ENCODE results near the gene PRDM5.

Gene PRDM5

GRCh38 chr4:120927801-120928409 is 5.4 kb upstream of the PRDM5 start:
- peaks cover 6% of the 10 kb centered on the region for H3K4me1 ChIP-seq (ENCODE audit: control insufficient read depth, insufficient read depth, low read length)

GRCh38 chr4:120926358-120927025 is 4.0 kb upstream of the PRDM5 start:
- Histone ChIP-seq H3K9ac (ENCODE audit: low read length) (no peak overlapping the region), H3K27ac (ENCODE audit: low read depth, low read length) (no peak overlapping the region), H3K36me3 (ENCODE audit: control insufficient read depth, insufficient read depth, low read length) (no peaks in the 10 kb centered on the region), H3K4me1 (ENCODE audit: control insufficient read depth, insufficient read depth, low read length) (peaks cover 7% of the 10 kb centered on the region), H3K4me3 (ENCODE audit: low read depth, low read length) (no peak overlapping the region), H3K27me3 (ENCODE audit: control insufficient read depth, insufficient read depth, low read length) (no peaks in the 10 kb centered on the region), H3K9me3 (ENCODE audit: control insufficient read depth, insufficient read depth, low read depth, low read length) (no peaks in the 10 kb centered on the region)

More at GRCh38 chr4:120927801-120928409, 5.4 kb upstream of the PRDM5 start:
- Histone ChIP-seq H3K36me3 (ENCODE audit: control insufficient read depth, insufficient read depth, low read length) (no peaks in the 10 kb centered on the region), H3K27me3 (ENCODE audit: control insufficient read depth, insufficient read depth, low read length) (no peaks in the 10 kb centered on the region), H3K27ac (ENCODE audit: low read depth, low read length) (no peak overlapping the region), H3K9ac (ENCODE audit: low read length) (no peak overlapping the region), H3K9me3 (ENCODE audit: control insufficient read depth, insufficient read depth, low read depth, low read length) (no peaks in the 10 kb centered on the region), H3K4me3 (ENCODE audit: low read depth, low read length) (no peak overlapping the region)

DNA sequence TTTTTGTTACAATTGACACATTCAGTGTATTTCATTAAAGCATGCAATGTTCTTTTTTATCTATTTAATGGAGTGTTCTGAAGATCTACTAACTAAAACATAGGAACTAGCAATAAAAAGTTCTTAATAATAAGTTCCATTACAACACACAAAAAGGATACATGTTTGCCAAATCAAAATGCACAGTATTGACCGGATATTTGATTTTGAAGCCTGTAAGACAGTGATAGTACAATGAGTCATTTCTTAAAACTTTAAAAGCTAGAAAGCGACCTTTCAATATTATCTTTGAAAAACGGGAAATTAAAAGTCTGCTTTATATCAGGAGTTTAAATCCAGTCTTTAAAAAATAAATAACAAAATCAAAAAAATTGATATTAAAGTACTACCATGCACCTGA is 2.4 kb upstream of the PRDM5 start:
- Histone ChIP-seq H3K27me3 (ENCODE audit: control insufficient read depth, insufficient read depth, low read length) (no peaks in the 10 kb centered on the region), H3K4me1 (ENCODE audit: control insufficient read depth, insufficient read depth, low read length) (peaks cover 19% of the 10 kb centered on the region), H3K27ac (ENCODE audit: low read depth, low read length) (no peak overlapping the region), H3K4me3 (ENCODE audit: low read depth, low read length) (no peak overlapping the region), H3K9ac (ENCODE audit: low read length) (no peak overlapping the region), H3K36me3 (ENCODE audit: control insufficient read depth, insufficient read depth, low read length) (no peaks in the 10 kb centered on the region), H3K9me3 (ENCODE audit: control insufficient read depth, insufficient read depth, low read depth, low read length) (no peaks in the 10 kb centered on the region)

DNA sequence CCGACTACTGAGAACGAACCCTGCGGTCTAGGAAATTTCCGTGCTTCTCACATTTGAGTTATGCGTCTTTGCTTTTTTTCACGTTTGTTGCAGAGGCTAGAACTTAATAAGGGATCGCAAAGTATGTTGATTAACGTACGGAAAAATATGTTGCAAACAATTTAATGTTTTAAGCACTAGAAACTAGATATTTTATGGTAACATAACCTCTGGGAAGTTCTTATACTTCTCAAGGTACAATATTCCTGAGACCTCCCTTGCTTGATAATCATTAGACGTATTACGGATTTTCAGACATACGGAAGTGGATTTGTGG is 639 bp upstream of the PRDM5 start:
- Histone ChIP-seq H3K9ac (ENCODE audit: low read length) (peak overlapping the region; percentile 84), H3K27me3 (ENCODE audit: control insufficient read depth, insufficient read depth, low read length) (no peaks in the 10 kb centered on the region), H3K36me3 (ENCODE audit: control insufficient read depth, insufficient read depth, low read length) (no peaks in the 10 kb centered on the region), H3K27ac (ENCODE audit: low read depth, low read length) (peak overlapping the region; percentile 92; the same call in 1 of the 2 replicates), H3K4me1 (ENCODE audit: control insufficient read depth, insufficient read depth, low read length) (peaks cover 31% of the 10 kb centered on the region), H3K9me3 (ENCODE audit: control insufficient read depth, insufficient read depth, low read depth, low read length) (no peaks in the 10 kb centered on the region), H3K4me3 (ENCODE audit: low read depth, low read length) (peak overlapping the region; percentile 79)

DNA sequence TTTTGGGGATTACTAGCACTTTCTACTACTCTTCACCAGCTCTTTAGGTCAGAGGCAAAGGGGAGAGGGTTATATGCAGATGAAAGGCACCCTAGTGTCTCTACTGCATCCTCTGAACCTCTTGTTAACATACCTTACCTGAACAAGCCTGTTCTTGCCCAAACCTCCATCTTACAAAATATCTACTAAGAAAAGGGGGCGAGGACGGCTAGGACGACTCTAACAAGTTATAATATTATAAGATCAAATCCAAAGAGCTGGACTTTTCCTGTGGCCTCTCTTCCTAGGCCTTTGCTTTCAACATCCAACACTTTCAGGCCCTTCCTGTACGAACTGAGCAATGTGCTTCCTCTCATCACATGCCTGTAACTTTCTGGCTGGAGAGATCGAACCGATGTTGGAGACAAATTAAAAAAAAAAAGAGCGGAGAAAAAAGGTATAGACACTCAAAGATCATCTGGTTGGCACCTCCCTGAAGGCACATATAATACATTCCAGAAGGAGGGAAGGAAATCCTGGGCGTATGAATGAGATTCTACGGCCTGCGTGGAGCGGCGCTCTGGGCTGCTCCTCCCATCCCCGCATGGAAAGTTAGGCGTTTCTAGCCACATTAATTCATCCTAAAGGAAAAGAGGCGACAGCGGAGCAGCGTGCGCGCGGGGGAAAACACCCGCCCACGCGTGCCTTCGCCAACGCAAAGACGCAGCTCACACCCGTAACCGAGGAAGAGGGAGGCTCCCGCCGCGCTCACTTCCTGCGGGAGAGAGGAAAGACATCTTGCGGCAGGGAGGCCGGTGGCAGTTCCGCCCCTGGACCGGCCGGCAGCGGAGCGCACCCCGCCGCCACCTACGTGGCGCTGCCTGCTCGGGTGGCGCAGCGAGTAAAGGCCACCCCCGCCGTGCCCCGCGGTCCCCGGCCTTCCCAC is 808 bp downstream of the PRDM5 start:
- Histone ChIP-seq H3K27ac (ENCODE audit: low read depth, low read length) (peak overlapping the region; percentile 32), H3K9ac (ENCODE audit: low read length) (peak overlapping the region; percentile 84), H3K36me3 (ENCODE audit: control insufficient read depth, insufficient read depth, low read length) (no peaks in the 10 kb centered on the region), H3K4me3 (ENCODE audit: low read depth, low read length) (peak overlapping the region; percentile 79), H3K4me1 (ENCODE audit: control insufficient read depth, insufficient read depth, low read length) (peaks cover 32% of the 10 kb centered on the region), H3K9me3 (ENCODE audit: control insufficient read depth, insufficient read depth, low read depth, low read length) (no peaks in the 10 kb centered on the region), H3K27me3 (ENCODE audit: control insufficient read depth, insufficient read depth, low read length) (no peaks in the 10 kb centered on the region)

DNA sequence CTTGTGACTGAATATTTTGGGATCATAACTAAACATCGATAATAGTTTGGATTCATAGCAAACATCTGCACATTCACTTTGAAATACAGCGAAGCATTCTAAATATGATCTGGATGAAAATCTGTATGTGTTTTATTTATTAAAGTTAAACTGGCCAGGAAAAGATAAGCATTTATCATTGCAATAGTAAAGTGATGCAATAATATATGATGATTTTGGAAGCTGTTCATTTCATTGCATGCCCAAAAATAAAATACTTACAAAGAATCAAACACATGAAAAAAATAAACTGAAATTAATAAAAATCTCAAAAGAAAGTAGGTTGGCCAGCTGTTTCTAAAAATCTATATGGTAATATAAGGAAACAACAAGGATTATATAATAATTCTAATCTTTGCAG is 1.9 kb downstream of the PRDM5 start:
- Histone ChIP-seq H3K27me3 (ENCODE audit: control insufficient read depth, insufficient read depth, low read length) (no peaks in the 10 kb centered on the region), H3K9me3 (ENCODE audit: control insufficient read depth, insufficient read depth, low read depth, low read length) (no peaks in the 10 kb centered on the region), H3K4me1 (ENCODE audit: control insufficient read depth, insufficient read depth, low read length) (peaks cover 36% of the 10 kb centered on the region), H3K27ac (ENCODE audit: low read depth, low read length) (no peak overlapping the region), H3K9ac (ENCODE audit: low read length) (no peak overlapping the region), H3K36me3 (ENCODE audit: control insufficient read depth, insufficient read depth, low read length) (no peaks in the 10 kb centered on the region), H3K4me3 (ENCODE audit: low read depth, low read length) (no peak overlapping the region)

GRCh38 chr4:120919358-120919757 is 3.2 kb downstream of the PRDM5 start:
- no peak overlapping the region for H3K27ac ChIP-seq (ENCODE audit: low read depth, low read length)
- no peaks in the 10 kb centered on the region for H3K27me3 ChIP-seq (ENCODE audit: control insufficient read depth, insufficient read depth, low read length)
- H3K9ac ChIP-seq (ENCODE audit: low read length): no peak overlapping the region
- no peak overlapping the region for H3K4me3 ChIP-seq (ENCODE audit: low read depth, low read length)
- no peaks in the 10 kb centered on the region for H3K36me3 ChIP-seq (ENCODE audit: control insufficient read depth, insufficient read depth, low read length)
- H3K4me1 ChIP-seq (ENCODE audit: control insufficient read depth, insufficient read depth, low read length): peaks cover 42% of the 10 kb centered on the region
- H3K9me3 ChIP-seq (ENCODE audit: control insufficient read depth, insufficient read depth, low read depth, low read length): no peaks in the 10 kb centered on the region

GRCh38 chr4:120918788-120919187 is 3.7 kb downstream of the PRDM5 start:
- Histone ChIP-seq H3K27ac (ENCODE audit: low read depth, low read length) (no peak overlapping the region), H3K27me3 (ENCODE audit: control insufficient read depth, insufficient read depth, low read length) (no peaks in the 10 kb centered on the region), H3K9me3 (ENCODE audit: control insufficient read depth, insufficient read depth, low read depth, low read length) (no peaks in the 10 kb centered on the region), H3K36me3 (ENCODE audit: control insufficient read depth, insufficient read depth, low read length) (no peaks in the 10 kb centered on the region), H3K4me3 (ENCODE audit: low read depth, low read length) (no peak overlapping the region), H3K9ac (ENCODE audit: low read length) (no peak overlapping the region), H3K4me1 (ENCODE audit: control insufficient read depth, insufficient read depth, low read length) (peaks cover 42% of the 10 kb centered on the region)

- H3K9ac ChIP-seq (ENCODE audit: low read length): no peak overlapping the region
- H3K36me3 ChIP-seq (ENCODE audit: control insufficient read depth, insufficient read depth, low read length): no peaks in the 10 kb centered on the region
- no peak overlapping the region for H3K4me3 ChIP-seq (ENCODE audit: low read depth, low read length)
- peaks cover 36% of the 10 kb centered on the region for H3K4me1 ChIP-seq (ENCODE audit: control insufficient read depth, insufficient read depth, low read length)
- no peaks in the 10 kb centered on the region for H3K9me3 ChIP-seq (ENCODE audit: control insufficient read depth, insufficient read depth, low read depth, low read length)
- H3K27ac ChIP-seq (ENCODE audit: low read depth, low read length): no peak overlapping the region
- H3K27me3 ChIP-seq (ENCODE audit: control insufficient read depth, insufficient read depth, low read length): no peaks in the 10 kb centered on the region
Measured at GRCh38 chr4:120918092-120918491, 4.4 kb downstream of the PRDM5 start.

DNA sequence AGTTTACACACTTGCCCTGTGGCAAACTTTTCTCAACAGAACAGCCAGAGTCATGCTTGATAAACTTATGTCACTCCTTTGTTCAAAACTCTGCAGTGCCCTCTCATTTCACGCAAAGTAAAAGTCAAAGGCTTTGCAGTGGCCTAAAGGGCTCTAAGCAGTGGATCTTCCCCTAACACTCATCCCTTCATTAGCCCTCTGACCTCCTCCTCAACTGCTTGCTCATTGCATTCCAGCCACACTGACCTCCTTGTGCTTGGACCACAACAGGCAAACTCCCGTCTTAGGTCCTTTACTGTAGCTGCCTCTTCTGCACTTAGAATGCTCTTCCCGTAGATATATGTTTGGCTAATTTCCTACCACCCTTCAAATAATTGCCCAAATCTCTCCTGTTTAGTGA is 5.6 kb downstream of the PRDM5 start:
- H3K27ac ChIP-seq (ENCODE audit: low read depth, low read length): no peak overlapping the region
- no peaks in the 10 kb centered on the region for H3K9me3 ChIP-seq (ENCODE audit: control insufficient read depth, insufficient read depth, low read depth, low read length)
- peaks cover 36% of the 10 kb centered on the region for H3K4me1 ChIP-seq (ENCODE audit: control insufficient read depth, insufficient read depth, low read length)
- no peak overlapping the region for H3K9ac ChIP-seq (ENCODE audit: low read length)
- no peaks in the 10 kb centered on the region for H3K27me3 ChIP-seq (ENCODE audit: control insufficient read depth, insufficient read depth, low read length)
- no peaks in the 10 kb centered on the region for H3K36me3 ChIP-seq (ENCODE audit: control insufficient read depth, insufficient read depth, low read length)
- H3K4me3 ChIP-seq (ENCODE audit: low read depth, low read length): no peak overlapping the region

- Histone ChIP-seq H3K36me3 (ENCODE audit: control insufficient read depth, insufficient read depth, low read length) (no peaks in the 10 kb centered on the region), H3K4me3 (ENCODE audit: low read depth, low read length) (no peak overlapping the region), H3K4me1 (ENCODE audit: control insufficient read depth, insufficient read depth, low read length) (peaks cover 27% of the 10 kb centered on the region), H3K27ac (ENCODE audit: low read depth, low read length) (no peak overlapping the region), H3K27me3 (ENCODE audit: control insufficient read depth, insufficient read depth, low read length) (no peaks in the 10 kb centered on the region), H3K9me3 (ENCODE audit: control insufficient read depth, insufficient read depth, low read depth, low read length) (no peaks in the 10 kb centered on the region), H3K9ac (ENCODE audit: low read length) (no peak overlapping the region)
Measured at GRCh38 chr4:120915336-120915735, 7.2 kb downstream of the PRDM5 start.

All from HUES6 (cell line).